Parathyroid adenoma (tissue), 2 donors: ENCODE measurements around the gene NEO1.

ENCODE experiments used
- H2AFZ ChIP-seq: fragments of 300-600 bp; sonication (generic); one replicate; pipeline ENCODE4 v1.7.0; 2017; ENCODE audit warnings: antibody characterized with exemption, mild to moderate bottlenecking
- H3K27ac ChIP-seq: fragments of 300-600 bp; sonication (generic); one replicate; pipeline ENCODE4 v1.7.0; 2017
- H3K27me3 ChIP-seq: fragments of 300-600 bp; sonication (generic); one replicate; pipeline ENCODE4 v1.7.0; 2017; ENCODE audit warnings: low read length; ENCODE audit not compliant: control insufficient read depth, insufficient read depth
- H3K36me3 ChIP-seq: fragments of 300-600 bp; sonication (generic); one replicate; pipeline ENCODE4 v1.7.0; 2017; ENCODE audit warnings: low read length; ENCODE audit not compliant: control insufficient read depth, insufficient read depth
- H3K4me1 ChIP-seq: fragments of 300-600 bp; sonication (generic); one replicate; pipeline ENCODE4 v1.7.0; 2017; ENCODE audit warnings: control low read depth
- H3K4me2 ChIP-seq: fragments of 300-600 bp; sonication (generic); one replicate; pipeline ENCODE4 v1.7.0; 2017; ENCODE audit warnings: low read length
- H3K4me3 ChIP-seq: fragments of 300-600 bp; sonication (generic); one replicate; pipeline ENCODE4 v1.7.0; 2017; ENCODE audit warnings: low read depth, low read length
- H3K79me2 ChIP-seq: fragments of 300-600 bp; sonication (generic); one replicate; pipeline ENCODE4 v1.7.0; 2017; ENCODE audit warnings: control low read depth
- H3K9ac ChIP-seq: fragments of 300-600 bp; sonication (generic); one replicate; pipeline ENCODE4 v1.7.0; 2017; ENCODE audit warnings: mild to moderate bottlenecking
- H3K9me3 ChIP-seq: fragments of 300-600 bp; sonication (generic); one replicate; pipeline ENCODE4 v1.7.0; 2017; ENCODE audit warnings: low read length; ENCODE audit not compliant: control insufficient read depth
- TF ChIP-seq, protein P1 (sequence below): fragments of 300-600 bp; sonication (generic); IDR thresholded peaks from one replicate; pipeline ENCODE4 v1.7.0; 2017; ENCODE audit warnings: antibody characterized with exemption, mild to moderate bottlenecking
- donor health status: primary hyperparathyroidism.

NEO1 gene

DNA sequence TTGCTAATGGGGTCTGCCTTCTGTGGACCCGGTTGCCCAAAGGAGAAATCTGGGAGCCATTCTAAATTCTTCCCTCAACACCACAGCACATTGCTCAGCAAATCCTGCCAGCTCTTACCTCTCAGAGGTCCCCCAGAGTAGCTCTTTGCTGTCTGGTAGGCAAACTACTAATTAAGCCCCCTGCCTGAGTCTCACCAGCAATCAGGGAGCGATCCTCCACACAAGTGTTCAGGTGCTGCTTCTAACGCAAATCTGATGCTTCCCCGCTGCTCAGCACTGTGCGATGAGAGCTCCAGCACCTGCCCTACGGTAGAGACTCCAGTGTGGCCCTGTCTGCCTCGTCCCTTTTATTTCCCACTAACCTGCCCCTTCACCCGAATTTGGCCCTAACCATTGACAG lies 256.0 kb downstream of the NEO1 start:
- H3K4me2 ChIP-seq, result no peak overlapping the region
- no peak overlapping the region for H2AFZ ChIP-seq
- no peaks in the 10 kb centered on the region for H3K9me3 ChIP-seq
- no peaks in the 10 kb centered on the region for H3K27me3 ChIP-seq
- no peak overlapping the region for H3K4me3 ChIP-seq
- H3K27ac ChIP-seq, result no peak overlapping the region
- TF ChIP-seq, protein P1, sequence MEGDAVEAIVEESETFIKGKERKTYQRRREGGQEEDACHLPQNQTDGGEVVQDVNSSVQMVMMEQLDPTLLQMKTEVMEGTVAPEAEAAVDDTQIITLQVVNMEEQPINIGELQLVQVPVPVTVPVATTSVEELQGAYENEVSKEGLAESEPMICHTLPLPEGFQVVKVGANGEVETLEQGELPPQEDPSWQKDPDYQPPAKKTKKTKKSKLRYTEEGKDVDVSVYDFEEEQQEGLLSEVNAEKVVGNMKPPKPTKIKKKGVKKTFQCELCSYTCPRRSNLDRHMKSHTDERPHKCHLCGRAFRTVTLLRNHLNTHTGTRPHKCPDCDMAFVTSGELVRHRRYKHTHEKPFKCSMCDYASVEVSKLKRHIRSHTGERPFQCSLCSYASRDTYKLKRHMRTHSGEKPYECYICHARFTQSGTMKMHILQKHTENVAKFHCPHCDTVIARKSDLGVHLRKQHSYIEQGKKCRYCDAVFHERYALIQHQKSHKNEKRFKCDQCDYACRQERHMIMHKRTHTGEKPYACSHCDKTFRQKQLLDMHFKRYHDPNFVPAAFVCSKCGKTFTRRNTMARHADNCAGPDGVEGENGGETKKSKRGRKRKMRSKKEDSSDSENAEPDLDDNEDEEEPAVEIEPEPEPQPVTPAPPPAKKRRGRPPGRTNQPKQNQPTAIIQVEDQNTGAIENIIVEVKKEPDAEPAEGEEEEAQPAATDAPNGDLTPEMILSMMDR, result no peak
- no peaks in the 10 kb centered on the region for H3K79me2 ChIP-seq
- H3K9ac ChIP-seq, result no peak overlapping the region
- H3K36me3 ChIP-seq, result no peaks in the 10 kb centered on the region
- no peaks in the 10 kb centered on the region for H3K4me1 ChIP-seq

DNA sequence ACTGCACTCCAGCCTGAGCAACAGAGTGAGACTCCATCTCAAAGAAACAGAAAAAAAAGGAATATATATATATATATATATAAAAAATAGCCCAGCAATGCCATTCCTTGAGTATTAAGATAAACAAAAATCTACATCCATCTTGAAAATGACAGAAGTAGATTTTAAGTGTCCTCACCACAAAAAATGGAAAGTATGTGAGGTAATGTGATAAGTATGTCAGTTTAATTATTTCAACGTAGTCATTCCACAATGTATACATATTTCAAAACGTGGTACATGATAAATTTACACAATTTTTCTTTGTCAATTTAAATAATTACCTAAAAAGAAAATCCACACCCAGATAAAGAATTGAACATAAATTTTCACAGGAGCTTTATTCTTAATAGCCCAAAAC lies 261.6 kb downstream of the NEO1 start:
- TF ChIP-seq, protein P1, result no peak
- Histone ChIP-seq H3K9me3 (no peaks in the 10 kb centered on the region), H3K4me2 (no peak overlapping the region), H3K27ac (no peak overlapping the region), H3K4me3 (no peak overlapping the region), H2AFZ (no peak overlapping the region), H3K27me3 (no peaks in the 10 kb centered on the region), H3K4me1 (no peaks in the 10 kb centered on the region), H3K9ac (no peak overlapping the region), H3K36me3 (no peaks in the 10 kb centered on the region), H3K79me2 (no peaks in the 10 kb centered on the region)

DNA sequence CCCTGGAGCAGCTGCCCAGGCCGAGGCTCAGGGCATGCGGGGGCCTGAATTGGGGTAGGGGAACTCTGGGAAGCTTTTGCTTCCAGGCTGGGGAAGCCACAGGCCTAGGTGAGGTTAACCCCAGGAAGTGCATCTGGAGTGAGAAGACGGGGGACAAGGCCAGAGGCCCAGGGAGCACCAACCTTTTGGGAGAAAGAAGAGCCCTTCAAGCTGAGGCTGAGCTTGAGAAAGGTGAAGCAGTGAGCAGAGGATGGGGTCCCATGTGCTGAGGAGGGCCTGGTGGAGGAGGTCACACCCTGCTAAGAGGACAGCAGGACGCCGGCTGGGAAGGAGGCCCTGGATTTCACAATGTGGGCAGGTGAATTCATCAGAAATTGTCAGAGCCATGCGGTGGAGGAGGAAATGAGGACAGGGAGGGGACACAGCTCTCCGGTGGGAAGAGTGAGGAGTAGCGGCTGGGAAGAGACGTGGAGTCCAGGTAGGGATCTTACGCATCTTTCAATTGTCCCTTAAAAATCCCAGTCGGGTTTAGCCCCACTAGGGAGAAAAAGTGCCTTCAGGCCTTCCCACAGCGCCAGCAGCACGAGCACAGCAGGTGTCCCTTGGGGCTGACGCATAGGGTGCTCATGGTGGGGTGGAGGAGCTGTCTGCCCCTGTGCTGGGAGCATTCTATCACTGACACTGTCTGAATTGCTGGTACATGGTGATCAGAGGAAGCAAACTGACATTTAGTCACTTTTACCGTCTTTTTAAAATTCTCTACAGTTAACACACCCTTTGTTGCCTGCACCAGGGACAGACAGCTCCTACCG lies 265.6 kb downstream of the NEO1 start:
- Histone ChIP-seq H2AFZ (no peak overlapping the region), H3K4me2 (no peak overlapping the region), H3K4me1 (no peaks in the 10 kb centered on the region), H3K4me3 (no peak overlapping the region), H3K79me2 (no peaks in the 10 kb centered on the region), H3K9me3 (no peaks in the 10 kb centered on the region), H3K36me3 (no peaks in the 10 kb centered on the region), H3K27me3 (no peaks in the 10 kb centered on the region), H3K27ac (no peak overlapping the region), H3K9ac (no peak overlapping the region)
- TF ChIP-seq, protein P1, result no peak

DNA sequence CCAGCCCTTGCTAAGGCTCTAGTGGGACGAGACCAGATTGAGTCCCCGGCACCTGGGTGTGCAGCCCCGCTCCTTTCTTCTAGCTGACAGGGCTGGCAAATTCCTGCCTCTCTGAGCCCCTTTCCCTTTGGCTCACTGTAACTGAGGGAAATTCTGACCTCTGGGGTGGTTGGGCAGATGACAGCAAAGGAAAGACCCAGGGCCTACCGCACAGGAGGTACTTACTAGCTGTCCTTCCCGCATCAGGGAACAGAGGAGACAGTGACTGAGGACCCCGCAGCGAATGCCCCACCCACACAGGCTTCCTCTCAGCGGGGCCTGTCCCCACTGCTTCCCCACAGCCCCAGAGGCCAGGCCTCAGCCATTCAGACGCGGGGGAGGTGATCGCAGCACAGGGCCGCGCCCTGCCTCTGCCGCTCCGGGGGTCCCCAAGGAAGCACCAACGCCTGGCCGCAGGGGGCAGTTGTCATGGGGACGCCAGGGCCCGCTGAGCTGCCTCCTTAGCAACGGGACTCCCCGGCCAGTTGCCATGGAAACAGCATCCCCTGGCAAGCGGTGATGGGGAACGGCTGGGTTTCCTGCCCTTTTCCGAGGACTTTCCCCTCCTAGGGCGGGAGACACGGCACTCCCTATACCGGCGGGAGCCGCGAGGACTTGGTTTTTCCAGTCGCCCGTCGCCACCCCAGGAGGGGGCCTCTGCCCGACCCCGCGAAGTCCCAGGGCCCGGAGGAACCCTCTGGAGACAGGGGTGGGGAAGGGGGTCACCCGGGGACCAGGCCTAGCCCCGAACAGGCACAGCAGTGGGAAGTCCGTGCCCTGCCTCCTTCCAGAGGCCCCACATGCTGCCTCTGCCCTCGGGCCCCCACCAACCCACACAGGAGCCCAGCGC lies 266.4 kb downstream of the NEO1 start:
- H3K4me2 ChIP-seq, result no peak overlapping the region
- H3K27me3 ChIP-seq, result no peaks in the 10 kb centered on the region
- no peaks in the 10 kb centered on the region for H3K9me3 ChIP-seq
- H3K27ac ChIP-seq, result no peak overlapping the region
- H2AFZ ChIP-seq, result no peak overlapping the region
- H3K4me1 ChIP-seq, result no peaks in the 10 kb centered on the region
- H3K36me3 ChIP-seq, result no peaks in the 10 kb centered on the region
- no peak overlapping the region for H3K4me3 ChIP-seq
- no peaks in the 10 kb centered on the region for H3K79me2 ChIP-seq
- no peak overlapping the region for H3K9ac ChIP-seq
- TF ChIP-seq, protein P1, result no peak
